DMS153 treated with DMSO at 0.1 percent for 48 hours (cell line): ENCODE data around the gene CYB5B.
"Not testable (repeated sequence)": the region's sequence is repeated elsewhere in the genome, so short reads cannot be mapped to it uniquely, and the experiment has no call there.

Experiments used
- DNase-seq: peaks from one replicate; lab custom pipeline; 2025; ENCODE audit not compliant: unreplicated experiment; lab: John Stamatoyannopoulos, UW

Gene CYB5B

DNA sequence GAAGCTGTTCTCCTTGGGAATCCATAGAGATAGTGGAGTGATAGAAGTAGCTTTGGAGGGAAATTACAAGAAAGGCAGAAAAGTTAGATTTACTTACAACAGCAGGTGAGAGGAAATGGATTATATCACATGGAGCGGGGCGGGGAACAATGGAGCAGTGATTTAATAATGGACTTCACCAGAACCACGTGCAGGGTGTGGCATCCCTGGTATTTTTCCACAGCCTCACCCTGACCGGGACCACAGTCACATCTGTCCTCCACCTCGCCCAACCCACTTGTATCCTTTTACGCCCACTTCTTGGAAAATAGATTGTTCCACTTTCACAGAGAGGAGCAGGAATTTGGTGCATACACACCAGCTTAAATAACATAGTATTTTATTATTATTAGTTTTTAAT, 15.9 kb upstream of the CYB5B start:
- no peak for DNase-seq

DNA sequence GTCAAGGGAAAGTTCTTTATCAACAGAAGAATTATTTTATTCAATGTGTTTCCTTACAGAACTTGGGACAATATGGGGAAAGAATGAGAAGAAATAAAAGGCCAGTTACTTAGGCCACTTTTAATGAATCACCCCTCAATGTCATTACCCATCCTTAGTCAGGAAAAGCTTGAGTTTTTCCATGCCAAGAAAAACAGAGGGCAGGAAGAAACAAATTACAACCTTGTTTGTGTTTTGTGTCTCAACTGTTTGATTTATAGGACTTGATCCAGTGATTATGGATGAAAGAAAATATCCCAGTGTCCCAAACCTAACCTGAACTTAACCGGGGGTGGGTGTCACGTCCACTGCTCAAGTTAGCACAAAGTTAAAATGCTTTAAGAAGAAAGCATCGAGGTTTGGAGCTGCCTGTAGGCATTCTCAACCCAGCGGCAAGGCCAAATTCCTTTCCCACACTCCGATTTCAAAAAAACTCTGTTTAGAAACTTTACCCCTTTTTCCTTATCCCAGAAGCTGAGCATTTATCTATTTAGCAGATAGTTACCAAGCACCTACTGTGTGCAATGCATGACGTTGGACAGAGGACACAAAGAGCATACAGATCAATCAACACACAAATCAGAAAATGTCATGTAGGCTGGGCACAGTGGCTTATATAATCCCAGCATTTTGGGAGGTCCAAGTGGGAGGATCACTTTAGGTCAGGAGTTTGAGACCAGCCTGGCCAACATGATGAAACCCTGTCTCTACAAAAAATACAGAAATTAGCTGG, 14.0 kb upstream of the CYB5B start:
- no peak for DNase-seq

DNA sequence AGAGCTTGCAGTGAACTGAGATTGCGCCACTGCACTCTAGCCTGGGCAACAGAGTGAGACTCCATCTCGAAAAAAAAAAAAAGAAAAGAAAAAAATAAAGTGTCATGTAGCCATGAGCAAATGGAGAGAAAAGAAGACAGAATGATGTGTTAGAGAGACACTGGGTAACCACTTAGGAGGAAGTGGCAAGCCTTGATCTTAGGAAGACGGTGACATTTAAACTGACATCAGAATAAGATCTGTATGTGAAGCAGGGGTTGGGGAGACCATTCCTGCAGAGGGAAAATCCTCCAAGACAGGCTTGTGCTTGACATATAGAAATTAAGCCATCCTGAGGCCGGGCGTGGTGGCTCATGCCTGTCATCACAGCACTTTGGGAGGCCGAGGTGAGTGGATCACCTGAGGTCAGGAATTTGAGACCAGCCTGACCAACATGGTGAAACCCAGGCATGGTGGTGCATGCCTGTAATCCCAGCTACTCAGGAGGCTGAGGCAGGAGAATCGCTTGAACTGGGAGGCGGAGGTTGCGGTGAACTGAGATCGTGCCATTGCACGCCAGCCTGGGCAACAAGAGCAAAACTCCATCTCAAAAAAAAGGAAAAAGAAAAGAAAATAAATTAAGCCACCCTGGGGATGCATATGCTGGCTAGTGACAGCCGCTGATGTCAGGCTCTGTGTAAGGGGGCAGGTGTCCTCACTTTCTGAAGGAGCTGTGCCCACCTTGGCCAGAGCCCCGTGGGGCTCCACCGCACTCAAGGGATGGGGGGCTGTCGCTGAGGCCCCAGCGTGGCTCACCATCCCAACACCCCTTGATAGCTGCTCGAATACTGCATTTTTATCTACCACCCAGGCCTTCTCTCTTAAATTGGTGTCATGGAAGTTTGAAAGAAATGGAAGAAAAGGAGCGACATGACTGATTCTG, 13.1 kb upstream of the CYB5B start:
- no peak for DNase-seq

DNA sequence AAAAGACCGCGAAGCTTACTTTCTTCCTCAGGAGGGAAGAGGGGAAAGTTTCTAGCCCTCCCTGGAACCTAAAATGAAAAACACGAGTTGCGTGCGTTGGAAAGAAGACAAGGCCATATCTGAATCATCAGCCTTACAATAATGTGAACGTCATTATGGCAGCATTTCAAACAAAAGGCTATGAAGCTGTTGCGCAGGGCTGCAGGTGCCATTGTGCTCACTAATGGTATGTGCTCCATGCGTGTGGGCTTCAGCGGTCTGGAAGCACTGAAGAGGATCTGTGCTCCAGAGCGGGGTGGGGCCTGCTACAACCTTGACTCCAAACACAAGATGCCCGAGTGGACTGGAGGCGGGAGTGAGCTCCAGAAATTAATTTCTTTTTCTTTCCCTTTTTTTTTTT, 12.1 kb upstream of the CYB5B start:
- no peak for DNase-seq

DNA sequence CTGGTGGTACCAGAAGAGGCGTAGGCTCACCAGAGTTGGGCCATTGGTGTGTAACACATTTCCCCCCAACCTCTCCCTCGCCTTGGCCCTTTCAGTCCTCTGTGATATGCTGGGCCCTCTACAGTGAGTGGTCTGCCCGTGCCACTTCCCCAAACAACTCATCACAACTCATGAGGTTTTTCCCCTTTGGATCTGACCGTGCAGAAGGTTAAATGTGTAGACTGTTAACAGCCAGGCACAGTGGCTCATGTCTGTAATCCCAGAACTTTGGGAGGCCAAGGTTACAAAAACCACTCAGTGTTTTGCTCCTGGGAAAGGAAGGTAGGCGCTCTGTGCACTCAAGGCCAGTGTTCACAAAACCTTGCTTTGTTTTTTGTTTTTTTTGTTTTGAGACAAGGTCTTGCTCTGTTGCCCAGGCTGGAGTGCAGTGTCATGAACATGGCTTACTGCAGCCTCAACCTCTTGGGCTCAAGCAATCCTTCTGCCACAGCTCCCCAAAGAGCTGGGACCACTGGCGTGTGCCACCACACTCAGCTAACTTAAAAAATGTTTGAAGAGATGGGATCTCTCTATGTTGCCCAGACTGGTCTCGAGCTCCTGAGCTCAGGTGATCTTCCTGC, 11.3 kb upstream of the CYB5B start:
- DNase-seq, result no peak

DNA sequence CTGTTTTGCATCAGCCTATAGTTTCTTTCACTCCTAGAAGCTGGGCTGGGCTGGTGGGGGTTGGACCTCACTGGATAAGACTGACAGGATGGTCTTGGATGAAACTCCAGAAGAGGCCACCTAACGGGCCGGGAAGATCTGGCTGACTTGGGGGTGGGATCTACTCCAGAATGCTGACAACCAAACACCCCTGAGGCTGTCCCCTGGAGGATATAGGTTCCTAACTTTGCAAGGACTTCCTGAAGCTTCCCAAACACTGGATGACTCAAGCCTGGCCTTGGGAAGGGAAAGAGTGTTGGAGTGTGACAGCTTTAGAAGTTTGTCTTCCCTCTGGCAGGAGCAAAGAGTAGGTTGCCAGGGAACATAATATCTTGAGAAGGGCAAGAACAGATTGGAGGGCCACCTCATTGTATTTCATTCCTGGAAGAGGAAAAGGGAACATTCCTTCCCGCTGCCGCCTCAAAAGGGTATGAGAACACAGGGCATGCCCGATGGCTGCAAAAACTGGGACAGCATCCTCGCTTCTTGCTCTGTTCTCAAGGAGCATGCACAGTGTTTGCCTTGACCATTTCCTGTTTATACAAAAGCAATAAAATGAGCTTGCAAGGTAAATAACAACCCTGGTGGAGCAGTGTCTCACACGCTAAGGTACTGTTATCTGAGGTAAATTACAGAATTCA, 6.8 kb upstream of the CYB5B start:
- no peak for DNase-seq

DNA sequence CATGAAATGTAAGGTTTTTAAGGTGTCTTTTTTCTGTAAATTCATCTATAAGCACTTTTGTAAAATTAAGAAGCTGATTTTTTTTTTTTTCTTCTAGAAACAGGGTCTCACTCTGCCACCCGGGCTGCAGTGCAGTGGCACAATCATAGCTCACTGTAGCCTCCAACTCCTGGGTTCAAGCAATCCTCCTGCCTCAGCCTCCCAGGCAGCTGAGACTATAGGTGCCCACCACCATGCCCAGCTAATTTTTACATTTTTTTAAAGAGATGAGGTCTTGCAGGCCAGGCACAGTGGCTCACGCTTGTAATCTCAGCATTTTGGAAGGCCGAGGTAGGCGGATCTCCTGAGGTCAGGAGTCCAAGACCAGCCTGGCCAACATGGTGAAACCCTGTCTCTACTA, 4.5 kb upstream of the CYB5B start:
- DNase-seq, result no peak

DNA sequence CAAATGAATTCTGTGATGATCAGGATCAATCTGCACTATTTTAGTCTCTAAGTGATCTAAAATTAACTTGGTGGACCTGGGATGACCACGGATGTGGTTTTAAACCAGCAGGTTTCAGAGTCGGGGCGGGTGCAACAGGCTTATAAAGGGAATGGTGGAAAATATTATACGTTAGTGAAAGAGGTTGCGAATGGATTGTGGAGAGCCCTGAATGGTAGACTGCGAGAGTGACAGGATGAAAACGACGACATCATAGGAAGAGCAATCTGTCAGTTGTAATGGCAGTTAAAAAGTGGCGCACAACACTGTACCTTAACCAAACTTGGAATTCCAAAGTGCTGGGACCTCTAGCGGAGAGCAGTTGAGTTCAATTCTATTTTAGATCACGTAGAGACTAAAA, 1.2 kb upstream of the CYB5B start:
- no peak for DNase-seq

DNA sequence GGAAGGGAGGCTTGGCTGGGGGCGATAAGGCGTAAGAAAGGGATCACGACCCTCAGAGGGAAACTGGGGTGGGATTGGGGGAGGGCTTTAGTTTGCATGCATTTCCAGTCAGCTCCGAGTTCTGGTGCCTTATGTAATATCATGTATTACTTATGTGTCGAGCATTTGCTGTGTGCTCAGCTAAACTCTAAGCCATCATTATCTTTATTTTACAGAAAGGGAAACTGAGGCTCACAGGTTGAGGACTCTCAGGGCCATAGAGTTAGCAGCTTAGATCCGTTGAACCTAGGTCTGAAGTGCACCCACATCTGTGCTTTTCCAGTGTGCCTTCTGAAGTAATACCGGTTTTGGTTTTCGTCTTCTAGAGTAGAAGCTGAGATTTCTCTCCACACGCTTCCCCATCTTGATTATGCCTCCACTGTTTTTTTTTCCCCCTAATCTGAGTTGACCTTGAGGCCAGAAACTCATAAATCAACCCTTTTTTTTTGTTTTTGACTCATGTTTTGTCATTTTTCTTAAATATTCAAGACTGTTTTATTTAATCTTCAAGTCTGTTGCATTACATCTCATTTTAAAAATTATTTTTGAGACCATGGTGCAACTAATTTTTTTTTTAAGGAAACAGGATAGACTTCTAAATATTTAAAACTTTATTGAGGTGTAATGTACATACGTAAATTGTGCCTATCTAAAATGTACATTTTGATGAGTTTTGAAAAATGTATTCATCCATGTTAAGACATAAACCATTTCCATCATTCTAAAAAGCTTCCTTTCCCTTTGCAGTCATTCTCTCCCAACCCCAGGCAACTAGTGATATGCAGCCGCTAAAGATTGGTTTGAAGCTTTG, 741 bp downstream of the CYB5B start:
- DNase-seq, result no peak

DNA sequence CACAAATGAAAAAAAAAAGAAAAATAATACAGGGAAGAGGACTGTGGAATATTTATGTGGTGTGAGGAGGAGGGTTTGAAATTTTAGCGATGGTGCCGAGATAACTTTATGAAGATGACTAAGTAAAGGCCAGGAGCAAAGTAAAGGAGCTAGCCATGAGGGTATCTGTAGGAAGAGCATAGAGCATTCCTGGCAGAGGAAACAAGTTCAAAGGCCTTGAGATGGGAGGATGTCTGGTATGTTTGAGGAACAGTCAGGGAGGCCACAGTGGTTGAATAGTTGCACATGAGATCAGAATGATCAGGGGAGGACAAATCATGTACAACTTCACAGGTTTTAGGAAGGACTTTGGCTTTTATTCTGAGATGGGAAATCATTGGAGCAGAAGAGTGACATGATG, 4.2 kb downstream of the CYB5B start:
- DNase-seq, result no peak

DNA sequence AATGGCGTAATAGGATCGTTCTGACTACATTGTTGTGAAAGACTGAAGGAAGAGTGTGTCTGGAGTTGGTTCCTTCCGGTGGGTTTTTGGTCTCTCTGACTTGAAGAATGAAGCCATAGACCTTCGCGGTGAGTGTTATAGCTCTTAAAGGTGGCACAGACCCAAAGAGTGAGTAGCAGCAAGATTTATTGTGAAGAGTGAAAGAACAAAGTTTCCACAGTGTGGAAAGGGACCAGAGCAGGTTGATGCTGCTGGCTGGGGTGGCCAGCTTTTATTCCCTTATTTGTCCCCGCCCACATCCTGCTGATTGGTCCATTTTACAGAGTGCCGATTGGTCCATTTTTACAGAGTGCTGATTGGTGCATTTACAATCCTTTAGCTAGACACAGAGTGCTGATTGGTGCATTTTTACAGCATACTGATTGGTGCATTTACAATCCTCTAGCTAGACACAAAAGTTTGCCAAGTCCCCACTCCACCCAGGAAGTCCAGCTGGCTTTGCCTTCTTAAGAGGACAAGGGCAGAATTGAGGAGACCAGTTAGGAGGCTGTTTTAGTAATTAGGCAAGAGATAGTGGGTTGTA, 4.7 kb downstream of the CYB5B start:
- not testable (repeated sequence) for DNase-seq

DNA sequence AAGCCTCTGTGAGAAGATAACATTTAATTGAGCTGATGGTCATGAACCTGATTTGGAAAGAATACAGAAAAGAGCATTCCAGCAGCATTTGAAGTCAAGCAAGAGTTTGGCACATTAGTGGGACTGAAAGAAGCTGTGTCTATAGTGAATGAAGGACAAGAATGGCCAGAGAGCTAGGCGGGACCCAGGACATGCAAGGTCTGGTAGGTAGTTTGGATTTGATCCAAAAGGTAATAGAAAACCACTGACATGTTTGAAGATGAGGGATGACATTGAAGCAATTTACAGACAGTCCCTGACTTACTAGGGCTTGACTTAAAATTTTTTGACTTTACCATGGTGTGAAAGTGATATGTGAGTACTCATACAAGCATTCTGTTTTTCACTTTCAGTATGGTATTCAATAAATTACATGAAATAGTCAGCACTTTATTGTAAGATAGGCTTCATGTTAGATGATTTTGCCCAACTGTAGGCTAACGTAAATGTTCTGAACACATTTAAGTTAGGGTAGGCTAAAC, 7.6 kb downstream of the CYB5B start:
- DNase-seq, result no peak

DNA sequence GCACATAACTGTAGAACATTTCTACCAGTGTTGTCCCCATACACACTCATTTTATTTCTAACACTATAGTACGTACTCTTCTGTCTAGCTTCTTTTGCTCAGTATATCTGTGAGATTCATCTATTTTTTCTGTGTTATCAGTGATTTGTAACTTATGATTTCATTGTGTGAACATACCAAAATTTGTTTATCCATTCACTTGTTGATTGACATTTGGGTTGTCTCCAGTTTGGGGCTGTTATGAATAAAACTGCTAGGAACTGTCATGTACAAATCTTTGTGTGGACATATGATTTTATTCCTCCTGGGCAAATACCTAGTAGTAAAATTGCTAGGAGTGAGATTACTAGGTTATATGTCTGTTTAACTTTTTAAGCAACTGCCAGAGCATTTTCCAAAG, 9.6 kb downstream of the CYB5B start:
- DNase-seq, result no peak

DNA sequence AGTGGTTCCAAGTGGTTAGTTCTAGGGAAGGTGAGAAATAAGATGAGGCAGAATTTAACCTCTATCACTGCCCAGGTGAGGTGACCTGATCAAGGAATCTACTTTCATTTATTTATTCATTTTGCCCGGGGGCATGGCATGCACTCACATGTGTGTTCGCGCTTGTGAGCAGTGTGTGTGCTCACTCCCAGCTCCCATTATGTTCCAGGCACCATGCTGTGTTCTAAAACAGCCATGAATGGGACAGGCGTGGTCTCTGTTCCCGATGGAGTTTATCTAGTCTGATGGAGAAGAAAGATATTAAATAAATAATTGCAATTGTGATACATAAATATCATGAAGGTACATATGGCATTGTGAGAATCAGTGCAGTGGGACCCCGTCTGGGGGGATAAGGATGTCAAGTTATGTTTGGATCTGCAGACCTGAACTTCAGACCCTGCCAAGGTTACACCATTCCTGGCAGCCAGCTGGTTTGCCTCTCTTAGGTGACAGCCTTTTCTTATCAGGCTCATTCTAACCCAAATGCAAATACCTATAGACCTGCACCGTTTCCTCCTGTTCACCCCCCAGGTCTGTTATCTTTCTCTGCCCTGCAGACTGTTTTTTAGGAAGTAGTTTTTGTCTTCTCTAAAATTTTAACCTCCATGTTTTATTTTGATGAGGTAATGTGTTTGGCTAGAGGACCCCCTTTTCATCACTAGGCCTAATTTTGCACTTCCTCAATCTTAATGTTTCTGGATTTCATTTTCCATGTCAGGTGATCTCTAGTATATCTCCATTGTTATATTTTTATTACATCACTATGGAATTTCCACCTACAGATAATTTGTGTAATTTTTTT, 11.8 kb downstream of the CYB5B start:
- DNase-seq, result no peak

DNA sequence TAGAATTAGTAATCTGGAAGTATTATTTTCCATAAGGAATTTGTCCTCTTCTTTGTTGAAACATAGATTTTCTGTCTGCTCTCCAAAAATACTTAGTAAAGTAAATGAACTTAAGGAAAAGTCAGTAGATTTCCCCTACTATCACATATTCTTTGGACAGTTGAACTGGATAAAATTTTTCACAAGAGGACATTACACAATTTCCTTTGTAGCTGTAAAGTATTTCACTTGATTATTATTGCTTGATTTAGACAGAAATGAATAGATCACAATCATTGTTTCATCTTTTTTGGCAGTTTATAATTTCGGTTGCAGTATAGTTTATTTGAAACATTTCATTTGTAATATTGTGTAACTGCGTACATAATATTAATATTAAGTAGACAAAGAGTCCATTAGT, 12.5 kb downstream of the CYB5B start:
- DNase-seq, result no peak

DNA sequence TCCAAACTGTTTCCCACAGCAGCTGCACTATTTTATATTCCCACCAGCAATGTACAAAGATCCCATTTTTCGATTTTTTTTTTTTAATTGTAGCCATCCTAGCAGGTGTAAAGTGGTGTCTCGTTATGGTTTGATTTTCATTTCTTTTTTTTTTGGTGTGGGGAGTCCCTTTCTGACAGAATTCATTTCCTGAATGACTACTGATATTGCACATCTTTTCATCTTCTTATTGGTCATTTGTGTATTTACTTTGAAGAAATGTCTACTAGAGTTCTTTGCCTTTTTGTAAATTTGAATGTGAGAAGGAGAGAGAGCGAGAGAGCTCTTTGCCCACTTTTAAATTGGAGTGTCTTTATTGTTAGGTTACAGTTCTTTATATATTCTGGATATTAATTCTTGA, 14.0 kb downstream of the CYB5B start:
- DNase-seq, result no peak

DNA sequence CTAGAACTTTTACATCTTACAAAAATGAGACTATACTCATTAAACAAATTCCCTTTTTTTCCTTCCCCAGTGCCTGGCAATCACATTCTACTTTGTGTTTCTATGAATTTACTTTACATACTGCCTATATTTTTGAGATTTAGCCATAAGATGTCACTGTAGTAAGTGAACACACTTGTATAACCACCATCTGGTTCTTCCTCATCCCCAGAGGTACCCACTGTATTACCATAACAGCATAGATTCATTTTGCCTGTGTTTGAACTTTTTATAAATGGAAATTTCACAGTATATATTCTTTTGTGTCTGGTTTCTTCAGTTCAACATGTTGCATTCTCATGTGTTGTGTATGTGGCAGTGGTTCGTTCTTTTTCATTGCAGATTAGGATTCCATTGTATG, 15.8 kb downstream of the CYB5B start:
- no peak for DNase-seq

DNA sequence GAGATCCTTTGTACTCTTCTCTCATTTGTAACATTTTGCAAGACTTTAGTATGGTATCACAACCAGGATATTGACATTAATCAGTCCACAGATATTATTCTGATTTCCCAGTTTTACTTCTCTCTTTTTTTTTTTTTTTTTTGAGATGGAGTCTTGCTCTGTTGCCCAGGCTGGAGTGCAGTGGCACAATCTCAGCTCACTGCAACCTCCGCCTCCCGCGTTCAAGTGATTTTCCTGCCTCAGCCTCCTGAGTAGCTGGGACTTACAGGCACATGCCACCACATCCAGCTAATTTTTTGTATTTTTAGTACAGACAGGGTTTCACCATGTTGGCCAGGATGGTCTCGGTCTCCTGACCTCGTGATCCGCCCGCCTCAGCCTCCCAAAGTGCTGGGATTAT, 16.6 kb downstream of the CYB5B start:
- not testable (repeated sequence) for DNase-seq
